GM21367 (cell line): ENCODE data around the gene SURF1.
A peak's percentile ranks its signal among the peaks of the same experiment; 100 is the strongest.

ENCODE experiments used
- ATAC-seq: cut with Tn5 transposase; IDR thresholded peaks from one replicate; pipeline ENCODE4 v1.9.1; 2021; ENCODE audit not compliant: unreplicated experiment

Gene SURF1

DNA sequence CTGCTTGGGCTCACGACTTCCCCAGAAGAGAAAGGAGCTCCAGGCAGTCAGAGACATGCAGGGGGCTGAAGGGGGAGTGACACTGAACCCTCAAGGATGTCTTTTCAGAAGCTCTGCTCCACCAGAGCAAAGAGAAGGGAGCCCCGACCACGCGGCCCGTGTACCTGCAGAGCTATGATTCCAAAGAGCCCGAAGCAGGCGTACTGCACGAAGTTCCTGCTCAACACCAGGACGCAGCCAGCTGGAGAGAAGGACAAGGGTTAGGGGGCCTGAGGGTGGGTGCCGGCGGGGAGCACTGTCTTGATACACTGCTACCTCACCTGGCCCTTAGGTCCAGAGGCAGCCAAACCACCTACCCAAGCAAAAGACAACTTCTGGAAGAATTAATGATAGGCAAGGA is 10.1 kb upstream of the SURF1 start:
- ATAC-seq, result no peak

DNA sequence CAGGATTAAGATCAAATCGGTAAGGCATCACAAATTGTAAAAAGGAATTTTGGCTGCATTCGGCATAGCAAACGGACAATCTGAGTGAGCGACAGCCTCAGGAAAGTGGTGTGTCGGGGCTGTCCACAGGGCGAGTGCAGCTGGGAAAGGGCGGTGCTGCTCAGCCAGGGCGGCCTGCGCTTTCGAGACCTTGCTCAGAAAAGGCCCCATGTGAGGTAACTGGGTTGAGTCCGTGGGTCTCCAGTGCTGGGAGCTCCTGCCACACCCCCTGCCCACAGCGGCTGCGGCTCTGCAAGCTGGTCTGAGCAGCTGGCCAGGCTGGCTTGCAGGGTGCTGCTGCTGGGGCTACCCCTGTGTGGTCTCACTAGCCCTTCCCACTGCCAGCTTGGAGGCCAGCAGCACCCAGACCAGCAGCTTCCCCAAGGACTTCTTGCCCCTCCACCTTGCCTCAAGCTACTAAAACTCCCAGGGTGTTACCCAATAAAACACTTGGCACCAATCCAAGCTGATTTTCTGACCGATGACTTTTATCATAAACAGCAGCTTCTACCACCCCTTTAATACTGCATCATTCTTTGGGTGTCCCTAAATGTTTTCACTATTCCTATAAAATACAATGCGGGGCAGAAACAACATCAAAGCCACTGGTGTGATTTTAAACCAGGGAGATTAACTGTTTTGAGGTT is 6.2 kb upstream of the SURF1 start:
- ATAC-seq, result no peak

DNA sequence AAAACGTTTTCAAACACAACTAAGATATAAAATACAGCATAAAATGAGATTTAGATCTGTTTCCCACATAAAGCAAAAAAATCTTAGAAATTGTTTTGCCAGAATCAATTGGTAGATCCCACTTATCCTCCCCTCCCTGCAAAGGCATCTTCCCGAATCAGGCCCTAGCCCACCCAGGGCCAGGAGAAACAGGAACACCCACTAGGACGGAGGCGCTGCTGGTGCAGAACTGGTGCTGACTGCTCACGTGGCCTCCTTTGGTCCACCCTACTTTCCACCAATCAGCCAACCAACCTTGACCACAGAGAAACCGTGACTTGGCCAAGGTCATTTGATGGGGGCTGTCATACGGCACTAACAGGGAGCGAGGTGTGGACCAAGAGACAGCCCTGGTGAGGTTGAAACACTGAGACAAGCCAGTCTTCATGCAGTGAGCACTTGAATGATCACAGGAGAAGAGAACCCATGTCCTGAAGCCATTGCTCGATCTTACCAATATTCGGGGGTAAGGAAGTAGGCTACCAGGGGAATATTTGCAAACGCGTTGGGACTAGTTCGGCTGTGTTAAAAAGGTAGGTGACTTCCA is 5.3 kb upstream of the SURF1 start:
- no peak for ATAC-seq

DNA sequence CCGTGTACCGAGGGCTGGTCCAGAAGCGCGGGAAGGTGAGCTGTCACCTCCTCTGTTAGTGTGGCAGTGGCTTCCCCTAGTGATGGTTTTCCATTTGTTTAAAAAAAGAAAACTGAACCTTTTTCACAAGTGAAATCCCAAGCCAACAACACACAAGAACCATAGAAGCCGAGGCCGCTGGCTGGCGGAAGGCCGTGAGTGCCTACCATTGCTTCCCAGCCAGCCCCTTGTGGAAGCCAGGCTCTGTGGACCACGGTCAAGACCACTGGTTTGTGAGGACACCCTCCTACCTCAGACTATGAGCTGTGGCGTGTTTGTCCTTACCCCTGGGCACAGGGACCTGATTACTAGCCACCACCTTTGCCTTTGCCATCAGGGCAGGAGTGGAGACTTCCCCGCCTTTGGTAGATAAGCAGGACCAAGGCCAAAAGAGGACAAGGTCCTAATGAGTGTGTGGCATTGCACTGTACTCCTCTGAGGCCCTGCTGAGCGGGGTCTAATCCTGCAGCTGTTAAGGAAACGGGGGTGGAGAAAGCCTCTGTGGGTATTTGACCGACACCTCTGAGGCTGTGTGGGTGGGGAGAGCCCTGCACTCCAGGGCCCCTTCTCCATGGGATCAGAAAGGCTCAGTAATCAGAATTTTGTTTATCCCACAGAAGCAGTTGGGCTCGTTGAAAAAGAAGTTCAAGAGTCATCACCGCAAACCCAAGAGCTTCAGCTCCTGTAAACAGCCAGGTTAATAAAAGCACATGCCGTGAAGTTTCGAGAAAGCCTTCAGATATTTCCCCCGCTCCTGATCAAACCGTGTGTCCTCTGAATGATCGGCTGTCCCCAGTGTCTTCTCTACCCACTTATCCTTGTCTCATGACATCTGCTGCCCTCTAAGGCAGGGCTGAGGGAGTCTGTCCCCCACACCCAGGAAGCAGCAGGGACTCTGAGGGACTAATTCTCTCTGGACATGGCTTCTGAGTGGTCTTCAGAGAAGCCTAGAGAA is 4.4 kb upstream of the SURF1 start:
- no peak for ATAC-seq

DNA sequence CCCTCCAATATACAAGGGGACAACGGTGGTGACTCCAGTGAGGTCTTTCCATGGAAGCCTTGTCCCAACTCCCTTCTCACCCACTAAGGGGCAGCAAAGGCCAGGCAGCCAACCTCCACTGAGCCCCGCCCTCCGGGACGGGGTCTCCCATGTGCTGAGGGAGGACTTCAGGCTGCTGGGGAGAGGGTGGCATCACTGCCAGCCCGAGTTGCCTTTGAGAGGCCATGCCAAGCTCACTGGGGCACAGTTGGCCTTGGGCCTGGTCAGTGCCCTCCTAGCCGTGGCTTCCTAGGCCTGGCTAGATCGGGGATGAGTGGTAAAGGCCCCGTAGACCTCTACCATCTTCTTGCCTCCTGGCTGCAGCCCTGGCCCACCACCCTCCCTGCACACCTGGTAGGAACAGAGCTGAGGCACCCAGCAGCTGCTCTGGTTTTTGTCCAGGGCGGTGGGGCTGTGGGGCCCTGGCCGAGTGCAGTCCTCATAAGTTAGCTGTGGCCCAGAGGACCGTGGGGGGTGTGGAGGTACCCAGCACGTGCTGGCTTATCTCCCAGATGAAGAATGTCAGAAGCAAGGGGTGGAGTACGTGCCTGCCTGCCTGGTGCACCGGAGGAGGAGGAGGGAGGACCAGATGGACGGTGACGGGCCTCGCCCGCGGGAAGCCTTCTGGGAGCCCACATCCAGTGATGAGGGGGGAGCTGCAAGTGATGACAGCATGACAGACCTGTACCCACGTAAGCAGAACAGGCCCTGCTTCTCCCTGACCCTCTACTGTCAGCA is 3.3 kb upstream of the SURF1 start:
- no peak for ATAC-seq

DNA sequence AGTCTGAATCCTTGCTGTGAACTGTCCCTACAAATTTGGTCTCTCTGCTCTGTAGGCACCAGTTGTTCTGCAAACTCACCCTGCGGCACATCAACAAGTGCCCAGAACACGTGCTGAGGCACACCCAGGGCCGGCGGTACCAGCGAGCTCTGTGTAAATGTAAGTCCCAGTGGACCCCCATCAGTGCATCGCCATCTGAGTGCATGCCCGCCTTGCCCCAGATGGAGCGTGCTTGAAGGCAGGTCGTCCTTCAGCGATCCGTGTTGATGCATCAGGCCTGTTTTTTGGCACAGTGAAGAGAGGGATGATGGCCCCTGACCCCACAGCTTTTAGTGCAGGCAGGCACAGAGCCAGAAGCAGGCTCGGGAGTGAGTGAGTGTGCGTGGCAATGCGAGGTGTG is 1.4 kb upstream of the SURF1 start:
- no peak for ATAC-seq

DNA sequence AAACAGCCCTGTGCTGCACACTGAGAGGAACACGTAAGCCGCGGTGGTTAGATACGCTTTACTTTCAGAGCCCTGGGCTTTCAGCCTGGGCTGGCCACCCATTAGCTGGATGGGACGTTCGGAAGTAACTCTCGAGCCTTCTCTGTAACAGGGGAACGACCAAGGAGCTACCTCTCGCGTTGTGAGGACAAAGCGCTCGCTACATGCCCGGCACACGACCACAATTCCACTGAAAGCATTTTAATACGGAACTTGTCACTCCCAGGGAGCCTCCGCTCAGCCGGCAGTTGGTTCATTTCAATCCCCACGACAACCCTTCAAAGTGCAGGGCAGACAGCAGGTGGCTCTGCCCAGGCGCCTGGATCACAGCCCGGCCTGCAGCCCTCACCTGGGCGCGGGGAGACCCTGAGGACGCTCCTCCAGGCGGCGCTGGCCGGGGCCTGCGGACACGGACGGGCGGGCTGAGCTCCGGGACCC is 368 bp downstream of the SURF1 start:
- no peak for ATAC-seq

DNA sequence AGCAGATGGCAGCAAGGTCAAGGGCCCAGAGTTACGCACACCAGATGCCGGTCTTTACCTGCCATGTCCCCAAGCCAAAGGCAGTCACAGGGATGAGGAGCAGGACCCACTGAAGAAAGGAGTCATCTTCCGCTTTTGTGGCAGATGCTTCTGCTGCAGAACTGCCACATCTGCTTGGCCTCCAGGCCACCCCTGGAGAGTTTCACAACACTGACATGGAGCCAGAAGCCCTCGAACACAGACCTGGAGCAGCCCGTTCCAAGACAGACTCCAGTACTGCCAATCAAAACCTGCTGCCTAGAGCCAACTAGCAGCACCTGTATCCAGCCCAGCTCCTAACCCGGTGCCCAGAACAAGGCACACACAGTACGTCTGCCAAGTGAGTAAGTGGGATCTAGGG is 1.5 kb downstream of the SURF1 start:
- ATAC-seq, result no peak

DNA sequence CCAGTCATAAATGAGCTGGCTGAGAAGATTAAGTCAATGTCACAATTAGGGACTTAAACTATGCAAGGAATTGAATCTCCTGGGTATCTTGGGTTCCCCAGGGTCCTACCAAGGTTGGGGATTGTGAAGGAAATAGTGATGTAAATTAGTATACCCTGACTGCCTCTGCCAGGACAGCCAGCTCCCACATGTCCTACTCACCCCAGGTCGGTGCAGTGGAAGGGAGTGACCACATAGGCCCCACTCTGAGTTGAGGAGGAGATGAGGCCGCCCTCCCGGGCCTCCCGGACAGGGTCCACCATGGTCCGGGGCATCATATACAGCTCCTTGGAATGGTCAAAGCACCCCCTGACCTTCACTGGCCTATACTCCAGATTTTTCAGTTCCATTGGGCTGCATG is 2.7 kb downstream of the SURF1 start:
- ATAC-seq, result no peak

DNA sequence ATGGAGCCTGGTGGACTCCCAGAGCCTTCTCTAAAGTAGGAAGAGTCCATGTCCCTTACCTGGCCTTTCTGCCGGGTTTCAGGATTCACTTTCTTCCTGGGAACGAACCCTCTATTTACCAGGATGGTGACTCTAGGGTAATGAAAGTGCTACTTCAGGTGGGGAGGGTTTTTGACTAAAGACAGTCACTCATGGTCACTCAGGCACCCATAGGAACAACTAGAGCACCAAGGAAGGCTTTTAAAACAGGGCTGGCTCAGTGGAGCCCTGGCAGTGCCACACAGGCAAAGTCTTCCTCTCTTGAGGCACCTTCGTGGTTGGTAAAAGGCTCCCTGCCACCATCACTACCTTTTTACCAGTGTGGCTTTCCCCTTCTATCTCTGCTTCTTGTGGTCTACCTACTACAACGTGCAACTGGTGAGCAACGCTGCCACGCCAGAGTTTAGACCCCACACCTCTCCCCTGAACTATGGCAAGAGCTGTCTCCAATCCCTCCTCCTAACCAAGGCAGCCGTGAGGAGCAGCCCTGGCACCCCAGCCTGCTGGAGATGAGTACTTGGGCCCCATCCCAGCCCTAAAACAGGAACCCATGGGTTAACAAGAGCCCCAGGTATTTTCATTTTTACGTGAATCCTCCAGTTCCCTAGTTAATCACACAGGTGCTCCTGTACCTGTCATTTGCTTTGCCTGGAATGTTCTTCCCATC is 3.5 kb downstream of the SURF1 start:
- ATAC-seq, result no peak

DNA sequence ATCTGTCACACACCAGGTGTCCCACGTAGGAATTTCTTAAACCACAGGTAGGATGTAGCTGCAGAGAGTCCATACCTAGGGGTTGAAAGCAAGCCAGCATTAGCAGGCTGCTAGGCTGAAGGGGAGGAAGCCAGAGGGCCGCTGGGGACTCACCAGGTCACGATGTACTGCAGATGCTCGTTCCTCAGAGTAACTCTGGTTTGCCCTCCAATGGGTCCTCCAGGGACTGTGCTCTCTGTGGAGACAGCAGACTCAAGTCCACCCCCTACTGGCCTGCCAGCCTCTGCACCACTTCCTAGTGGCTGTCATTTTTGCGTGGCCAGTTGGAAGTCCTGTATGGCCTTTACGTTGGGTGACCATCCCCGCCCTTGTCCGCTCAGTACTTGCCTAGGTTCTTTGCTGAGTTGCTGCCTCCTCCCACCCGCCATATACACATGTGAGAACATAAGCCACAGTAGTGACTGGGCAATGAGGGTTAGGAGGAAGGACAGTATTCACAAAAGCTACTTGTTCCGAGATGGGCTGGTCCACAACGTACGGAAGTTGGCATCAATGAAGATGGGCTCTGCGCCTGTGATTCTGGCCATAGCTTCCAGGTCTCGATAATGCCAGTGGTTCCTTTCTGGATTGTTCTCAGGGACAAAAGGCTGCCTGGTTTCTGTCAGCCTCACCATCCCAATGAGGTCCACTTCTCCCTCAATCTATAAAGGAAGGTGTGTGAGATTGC is 4.2 kb downstream of the SURF1 start:
- no peak for ATAC-seq

DNA sequence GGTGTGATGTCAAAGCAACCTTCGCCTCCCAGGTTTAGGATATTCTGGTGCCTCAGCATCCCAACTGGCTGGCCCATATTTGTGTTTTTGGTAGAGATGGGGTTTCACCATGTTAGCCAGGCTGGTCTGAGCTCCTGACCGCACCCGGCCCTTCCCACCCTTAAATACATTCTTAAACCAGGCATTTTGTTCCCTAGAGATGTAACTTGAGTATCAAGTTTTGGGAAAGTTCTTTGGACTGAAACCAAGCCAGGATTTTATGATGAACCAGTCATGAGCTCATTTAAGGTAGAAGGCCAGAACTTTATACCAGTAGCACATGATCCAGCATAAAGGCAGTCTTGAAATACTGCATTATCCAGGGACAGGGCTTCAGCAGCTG is 4.8 kb downstream of the SURF1 start:
- ATAC-seq, result no peak

DNA sequence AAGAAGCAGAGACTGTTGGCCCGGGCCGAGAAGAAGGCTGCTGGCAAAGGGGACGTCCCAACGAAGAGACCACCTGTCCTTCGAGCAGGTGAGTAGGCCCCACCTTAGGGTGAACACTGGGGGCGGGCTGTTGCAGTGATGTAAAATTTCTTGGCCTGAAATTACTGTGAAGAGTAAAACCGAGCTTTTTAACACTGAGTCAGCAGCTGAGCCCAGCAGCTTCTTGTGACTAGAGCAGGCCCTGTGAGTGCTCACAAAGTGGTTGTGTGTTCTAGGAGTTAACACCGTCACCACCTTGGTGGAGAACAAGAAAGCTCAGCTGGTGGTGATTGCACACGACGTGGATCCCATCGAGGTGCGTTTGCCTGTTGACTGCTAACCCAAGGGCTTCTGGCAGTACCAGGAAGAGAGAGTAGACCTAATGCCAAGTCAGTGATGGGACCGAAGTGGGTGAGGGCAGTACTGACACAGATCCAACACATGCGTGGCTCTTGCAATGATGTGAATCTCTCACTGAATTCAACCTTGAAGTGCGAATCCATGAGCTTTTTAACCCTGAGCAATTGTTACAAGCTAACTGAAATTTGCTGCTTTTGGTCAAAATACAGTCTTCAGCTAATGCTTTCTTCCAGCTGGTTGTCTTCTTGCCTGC is 6.2 kb downstream of the SURF1 start:
- ATAC-seq, result no peak

DNA sequence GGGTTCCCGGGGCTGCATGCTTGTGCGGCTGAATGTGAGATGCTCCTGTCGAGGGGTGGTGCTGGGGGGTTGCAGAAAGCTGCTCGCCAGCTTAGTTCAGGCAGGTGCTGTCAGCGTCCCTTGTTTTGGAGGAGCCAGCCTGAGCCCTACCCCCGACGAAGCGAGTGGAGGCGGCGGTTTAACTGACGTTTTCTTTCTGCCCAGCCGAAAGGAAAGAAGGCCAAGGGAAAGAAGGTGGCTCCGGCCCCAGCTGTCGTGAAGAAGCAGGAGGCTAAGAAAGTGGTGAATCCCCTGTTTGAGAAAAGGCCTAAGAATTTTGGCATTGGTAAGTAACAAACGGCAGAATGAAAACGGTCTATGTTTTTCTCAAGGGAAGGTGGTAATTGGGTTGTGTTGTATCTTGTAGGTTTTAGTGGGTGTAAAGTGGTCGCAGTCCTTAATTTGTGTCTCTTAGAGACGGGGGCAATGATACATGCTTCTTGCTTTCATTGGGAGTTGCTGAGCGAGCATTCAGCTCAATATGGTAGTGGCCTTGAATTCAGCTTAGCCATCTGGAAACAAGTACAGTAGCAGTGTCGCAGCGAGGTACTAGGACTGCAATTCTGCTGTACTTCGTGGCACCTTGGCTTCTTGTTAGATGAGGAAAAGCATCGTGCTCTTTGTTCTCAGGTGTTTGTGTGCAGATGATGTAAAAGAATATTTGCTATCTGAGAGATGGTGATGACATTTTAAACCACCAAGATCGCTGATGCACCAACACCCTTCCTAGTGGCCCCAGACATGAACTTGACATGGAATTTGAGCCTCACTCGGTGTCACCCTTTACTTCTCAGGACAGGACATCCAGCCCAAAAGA is 7.3 kb downstream of the SURF1 start:
- no peak for ATAC-seq

DNA sequence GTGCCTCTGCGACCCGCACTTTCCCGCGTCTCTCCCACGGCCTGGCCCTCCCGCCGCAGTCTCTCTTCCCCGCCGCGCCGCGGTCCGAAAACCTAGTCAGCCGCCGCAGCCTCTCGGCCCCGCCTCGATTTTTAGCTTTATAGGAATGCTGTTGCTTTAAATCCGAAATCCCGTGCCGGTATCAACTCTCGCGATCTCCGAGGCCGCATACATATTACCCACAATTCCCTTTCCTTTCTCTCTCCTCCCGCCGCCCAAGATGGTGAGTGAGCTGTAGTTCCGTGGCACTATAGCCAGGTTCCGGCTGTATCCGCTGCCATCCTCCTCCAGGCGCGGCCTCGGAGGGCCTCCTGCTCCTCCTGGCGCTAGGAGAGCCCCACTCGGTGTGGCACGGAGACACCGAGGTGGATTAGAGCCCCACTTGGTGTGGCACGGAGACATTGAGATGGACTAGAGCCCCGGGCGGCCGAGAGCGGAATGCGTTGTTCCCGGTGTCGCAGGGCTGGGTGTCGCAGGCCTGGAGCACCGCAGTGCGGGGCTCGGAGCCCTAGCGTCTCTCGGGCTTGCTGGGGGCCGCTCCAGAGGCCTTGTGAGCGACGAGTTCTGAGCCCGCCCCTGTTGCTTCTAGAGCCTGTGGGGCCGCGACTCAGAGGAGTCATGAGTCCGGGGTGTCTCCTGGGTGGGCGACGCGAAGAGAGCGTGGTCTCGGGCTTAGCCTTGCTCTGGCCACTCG is 8.1 kb downstream of the SURF1 start, which contains the start of the genes MED22 and RPL7A:
MED22 (minus strand) TSS at position 147 of the 733 bp plus-strand sequence. CDS start 1,469 bp downstream, outside the sequence.
RPL7A (plus strand) TSS at position 234 of the 733 bp plus-strand sequence; CDS start at position 260, 26 bp downstream.
- ATAC-seq, result peak; percentile 65

DNA sequence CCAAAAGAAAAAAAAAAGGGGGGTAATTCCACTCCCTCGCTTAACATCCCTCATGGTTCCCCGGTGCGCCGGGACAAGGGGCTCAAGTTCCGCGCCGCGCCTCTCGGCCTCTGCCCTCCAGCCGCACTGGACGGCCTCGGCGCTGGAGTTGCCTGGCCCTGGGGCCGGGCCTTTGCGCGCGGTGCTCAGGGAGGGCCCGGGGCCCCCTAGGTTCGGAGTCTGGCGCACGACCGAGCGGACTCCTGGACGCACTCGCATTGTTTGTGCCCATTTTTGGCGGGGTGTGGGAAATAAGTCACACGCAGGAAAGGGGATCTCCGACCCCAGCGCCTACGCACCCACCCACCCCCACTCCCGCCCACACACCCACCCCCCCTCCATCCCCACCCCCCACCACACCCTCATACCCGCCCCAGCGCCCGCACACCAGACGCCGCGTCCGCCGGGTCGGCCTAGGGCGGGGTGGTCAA is 8.7 kb downstream of the SURF1 start:
- peak; percentile 23 for ATAC-seq
